Measurements from ENCODE around the gene TPTE2. TPM values are rescaled to one million over a fixed set of nuclear protein-coding genes. Genes with fewer than 3 reads are reported as not detected.

The TPTE2 gene
- total RNA-seq, 1 donor from 2014 or later, result 0.18 TPM

DNA sequence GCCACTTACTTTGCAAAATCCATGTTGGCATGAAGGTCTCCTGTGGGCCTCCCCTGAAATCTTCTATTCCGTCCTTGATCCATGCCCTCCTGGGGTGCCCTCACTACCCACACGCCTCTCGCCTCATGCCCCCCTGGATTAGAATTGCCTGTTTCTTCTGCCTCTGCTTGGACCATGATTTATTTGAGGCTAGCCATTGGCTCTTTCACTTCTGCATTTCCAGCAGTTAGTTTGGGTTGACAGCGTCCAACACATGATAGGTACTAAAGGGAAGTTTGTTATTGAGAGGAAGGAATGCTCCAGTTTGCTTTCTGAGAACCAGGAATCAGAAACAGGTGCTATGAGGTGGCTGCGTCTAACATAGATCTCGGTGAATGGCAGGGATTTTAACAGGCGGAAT lies 30.5 kb upstream of the TPTE2 start:
- no peaks in the 10 kb centered on the region for H3K4me1 Mint-ChIP-seq
- DNase-seq (ENCODE audit: low spot score in 2 of 2, unreplicated experiment in 2 of 2), result no peak
- H3K4me3 Mint-ChIP-seq, result no peak overlapping the region
- H3K9me3 Mint-ChIP-seq, result peaks cover 37% of the 10 kb centered on the region
- TF ChIP-seq, protein P1, sequence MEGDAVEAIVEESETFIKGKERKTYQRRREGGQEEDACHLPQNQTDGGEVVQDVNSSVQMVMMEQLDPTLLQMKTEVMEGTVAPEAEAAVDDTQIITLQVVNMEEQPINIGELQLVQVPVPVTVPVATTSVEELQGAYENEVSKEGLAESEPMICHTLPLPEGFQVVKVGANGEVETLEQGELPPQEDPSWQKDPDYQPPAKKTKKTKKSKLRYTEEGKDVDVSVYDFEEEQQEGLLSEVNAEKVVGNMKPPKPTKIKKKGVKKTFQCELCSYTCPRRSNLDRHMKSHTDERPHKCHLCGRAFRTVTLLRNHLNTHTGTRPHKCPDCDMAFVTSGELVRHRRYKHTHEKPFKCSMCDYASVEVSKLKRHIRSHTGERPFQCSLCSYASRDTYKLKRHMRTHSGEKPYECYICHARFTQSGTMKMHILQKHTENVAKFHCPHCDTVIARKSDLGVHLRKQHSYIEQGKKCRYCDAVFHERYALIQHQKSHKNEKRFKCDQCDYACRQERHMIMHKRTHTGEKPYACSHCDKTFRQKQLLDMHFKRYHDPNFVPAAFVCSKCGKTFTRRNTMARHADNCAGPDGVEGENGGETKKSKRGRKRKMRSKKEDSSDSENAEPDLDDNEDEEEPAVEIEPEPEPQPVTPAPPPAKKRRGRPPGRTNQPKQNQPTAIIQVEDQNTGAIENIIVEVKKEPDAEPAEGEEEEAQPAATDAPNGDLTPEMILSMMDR (IDR thresholded peaks at IDR 0.05; ENCODE audit: unreplicated experiment), result no peak
- H3K36me3 Mint-ChIP-seq, result no peaks in the 10 kb centered on the region
- H3K27ac Mint-ChIP-seq, result no peak overlapping the region
- H3K27me3 Mint-ChIP-seq (ENCODE audit: low read depth), result no peaks in the 10 kb centered on the region

DNA sequence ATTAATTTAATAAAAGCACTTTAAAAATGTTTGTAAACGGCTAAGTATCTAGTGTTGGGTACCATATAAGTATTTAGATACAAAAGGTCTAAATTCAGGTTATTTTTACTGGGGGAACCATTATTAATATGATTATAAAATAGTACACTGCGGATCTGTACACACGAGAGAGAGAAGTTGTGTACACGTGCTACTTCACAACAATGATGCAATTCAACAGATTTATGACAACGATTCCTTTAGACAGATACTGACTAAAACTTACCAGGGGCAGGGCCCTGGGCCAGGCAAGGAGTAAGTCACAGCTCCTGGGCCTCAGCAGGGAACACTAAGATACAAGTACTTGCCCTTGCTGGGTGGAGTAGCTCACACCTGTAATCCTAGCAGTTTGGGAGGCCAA lies 29.1 kb upstream of the TPTE2 start:
- peaks cover 36% of the 10 kb centered on the region for H3K9me3 Mint-ChIP-seq
- H3K36me3 Mint-ChIP-seq, result no peaks in the 10 kb centered on the region

DNA sequence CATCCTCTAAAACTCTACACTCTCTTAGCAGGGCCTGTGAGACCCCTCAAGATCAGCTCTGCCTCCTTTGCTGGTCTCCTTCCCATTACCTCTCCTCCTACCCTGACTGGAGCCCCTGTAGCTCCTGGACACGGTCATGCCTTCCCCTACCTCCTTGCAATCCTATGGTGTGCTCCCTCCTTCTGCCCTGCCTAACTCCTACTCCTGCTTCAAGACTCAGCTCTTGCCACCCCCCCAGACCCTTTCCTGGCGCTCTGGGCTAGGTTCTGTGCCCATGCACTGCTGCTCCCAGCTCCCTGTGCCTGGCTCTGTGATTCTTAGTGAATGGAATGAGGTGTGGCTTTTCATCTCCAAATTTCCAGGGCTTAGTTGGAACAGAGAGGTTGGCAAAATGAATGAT lies 28.0 kb upstream of the TPTE2 start:
- no peak for DNase-seq (ENCODE audit: low spot score in 2 of 2, unreplicated experiment in 2 of 2)
- TF ChIP-seq, protein P1 (IDR thresholded peaks at IDR 0.05; ENCODE audit: unreplicated experiment), result no peak
- Mint-ChIP-seq H3K4me1 (no peaks in the 10 kb centered on the region), H3K27me3 (ENCODE audit: low read depth) (no peaks in the 10 kb centered on the region), H3K4me3 (no peak overlapping the region), H3K36me3 (no peaks in the 10 kb centered on the region), H3K27ac (no peak overlapping the region), H3K9me3 (peaks cover 37% of the 10 kb centered on the region)

More for the DNA sequence above, 29.1 kb upstream of the TPTE2 start:
- H3K4me3 Mint-ChIP-seq, result no peak overlapping the region
- DNase-seq (ENCODE audit: low spot score in 2 of 2, unreplicated experiment in 2 of 2), result no peak
- H3K27me3 Mint-ChIP-seq (ENCODE audit: low read depth), result no peaks in the 10 kb centered on the region
- H3K4me1 Mint-ChIP-seq, result no peaks in the 10 kb centered on the region
- H3K27ac Mint-ChIP-seq, result no peak overlapping the region
- TF ChIP-seq, protein P1 (IDR thresholded peaks at IDR 0.05; ENCODE audit: unreplicated experiment), result no peak

DNA sequence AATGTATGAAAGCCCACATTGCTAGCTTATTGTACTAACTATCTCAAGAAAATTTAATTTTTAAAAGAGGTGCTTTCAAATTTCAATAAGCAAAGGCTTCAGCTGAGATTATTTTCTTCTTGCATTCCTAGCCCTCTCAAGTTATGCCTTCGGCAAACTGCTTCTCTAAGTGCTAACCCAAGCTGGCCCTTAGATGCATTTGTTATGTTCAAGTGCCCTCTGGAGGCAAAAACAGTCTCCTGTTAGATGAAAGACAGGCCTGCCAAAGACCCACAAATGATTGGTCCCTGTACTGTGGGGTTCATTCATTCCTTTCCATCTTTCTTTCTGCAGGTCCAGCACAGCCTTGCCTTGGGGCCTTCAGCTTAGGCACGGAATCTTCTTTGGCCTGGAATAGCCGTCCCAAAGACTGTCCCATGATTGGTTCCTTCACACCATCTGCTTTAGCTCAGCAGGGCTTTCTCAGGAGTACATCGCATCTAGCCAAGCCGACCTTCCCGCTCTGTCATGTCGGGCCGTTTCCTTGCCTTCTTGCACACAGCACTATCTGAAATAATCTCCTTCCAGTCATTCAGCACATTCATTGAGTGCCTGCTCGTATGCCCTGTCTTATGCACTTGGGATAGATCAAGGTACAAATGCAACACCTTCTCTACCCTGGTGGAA lies 26.4 kb upstream of the TPTE2 start:
- H3K4me1 Mint-ChIP-seq, result no peaks in the 10 kb centered on the region
- peaks cover 45% of the 10 kb centered on the region for H3K9me3 Mint-ChIP-seq
- H3K27me3 Mint-ChIP-seq (ENCODE audit: low read depth), result no peaks in the 10 kb centered on the region
- TF ChIP-seq, protein P1 (IDR thresholded peaks at IDR 0.05; ENCODE audit: unreplicated experiment), result no peak
- no peak for DNase-seq (ENCODE audit: low spot score in 2 of 2, unreplicated experiment in 2 of 2)
- H3K36me3 Mint-ChIP-seq, result no peaks in the 10 kb centered on the region
- no peak overlapping the region for H3K27ac Mint-ChIP-seq
- no peak overlapping the region for H3K4me3 Mint-ChIP-seq

DNA sequence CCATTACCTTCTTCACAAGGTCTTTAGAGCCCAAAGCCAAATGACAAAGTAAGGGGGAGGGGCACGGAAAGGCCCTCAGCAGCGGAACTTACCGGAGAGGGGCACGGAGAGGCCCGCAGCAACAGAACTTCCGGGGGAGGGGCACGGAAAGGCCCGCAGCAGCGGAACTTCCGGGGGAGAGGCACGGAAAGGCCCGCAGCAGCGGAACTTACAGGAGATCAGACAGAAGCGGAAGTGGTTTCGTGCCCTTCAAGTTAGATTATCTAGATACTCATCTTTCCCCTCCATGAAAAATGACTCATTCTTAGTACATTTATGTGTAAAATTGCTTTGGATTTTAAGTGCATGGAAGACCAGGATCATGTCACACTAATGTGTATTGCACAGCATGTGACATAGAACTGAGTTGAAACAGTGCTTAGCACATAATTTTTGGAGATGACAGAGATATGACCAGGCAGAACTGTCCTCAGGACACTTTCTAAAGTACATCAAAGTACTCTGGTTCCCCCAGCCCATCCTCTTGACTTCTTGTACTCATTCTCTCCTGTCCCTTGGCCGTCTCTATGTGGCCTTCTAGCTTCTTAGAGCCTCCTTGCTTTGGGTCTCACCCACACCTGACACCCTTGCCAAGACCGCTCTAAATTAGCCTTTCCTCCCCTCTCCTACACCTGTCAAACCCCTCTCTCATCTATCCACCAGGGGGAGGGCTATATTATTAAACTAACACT lies 25.7 kb upstream of the TPTE2 start:
- Mint-ChIP-seq H3K36me3 (no peaks in the 10 kb centered on the region), H3K4me1 (no peaks in the 10 kb centered on the region), H3K9me3 (peaks cover 52% of the 10 kb centered on the region), H3K27ac (no peak overlapping the region), H3K4me3 (no peak overlapping the region), H3K27me3 (ENCODE audit: low read depth) (no peaks in the 10 kb centered on the region)
- DNase-seq (ENCODE audit: low spot score in 2 of 2, unreplicated experiment in 2 of 2), result no peak
- TF ChIP-seq, protein P1 (IDR thresholded peaks at IDR 0.05; ENCODE audit: unreplicated experiment), result no peak
